Embryonic facial prominence (tissue), 1 donor: Measurements from ENCODE around the gene NRL.

Experiments used
- DNase-seq: peaks from one replicate; pipeline ENCODE4 v3.0.0-alpha.2; 2016; ENCODE audit errors: extremely low spot score

The NRL gene

GRCh38 chr14:24114532-24115421, at the start of gene NRL, which contains the start of gene DCAF11:
Gene NRL, minus strand, starts transcription at chr14:24114949. Its CDS starts 32,101 bp downstream, at chr14:24082848.
Gene DCAF11, plus strand, starts transcription at chr14:24114777. Its CDS starts 818 bp downstream, at chr14:24115595.
- peak; percentile 99 for DNase-seq

- no peak for DNase-seq
Measured at GRCh38 chr14:24162093-24162492, 47.3 kb upstream of the NRL start.

- DNase-seq, result peak; percentile 89
Measured at GRCh38 chr14:24160850-24161804, 46.4 kb upstream of the NRL start, which contains the start of gene IRF9. Gene IRF9, plus strand, starts transcription at chr14:24161265. Its CDS starts 880 bp downstream, at chr14:24162145.

DNA sequence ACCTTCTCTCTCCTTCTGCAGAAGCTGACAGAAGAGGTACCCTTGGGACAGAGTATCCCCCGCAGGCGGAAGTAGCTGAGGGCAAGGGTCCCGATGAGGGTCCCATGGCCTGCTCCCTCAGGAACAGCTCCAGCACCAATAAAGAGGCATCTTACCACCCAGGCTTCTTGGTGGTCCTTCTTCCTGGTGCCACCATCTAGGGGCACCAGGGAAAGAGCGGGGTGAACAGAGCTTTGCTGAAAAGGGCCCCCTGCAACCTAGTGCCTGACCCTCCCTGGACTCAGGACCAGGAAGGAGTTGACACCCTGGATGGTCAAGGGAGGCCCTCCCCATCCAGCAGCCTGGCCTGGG, 45.7 kb upstream of the NRL start:
- no peak for DNase-seq

DNA sequence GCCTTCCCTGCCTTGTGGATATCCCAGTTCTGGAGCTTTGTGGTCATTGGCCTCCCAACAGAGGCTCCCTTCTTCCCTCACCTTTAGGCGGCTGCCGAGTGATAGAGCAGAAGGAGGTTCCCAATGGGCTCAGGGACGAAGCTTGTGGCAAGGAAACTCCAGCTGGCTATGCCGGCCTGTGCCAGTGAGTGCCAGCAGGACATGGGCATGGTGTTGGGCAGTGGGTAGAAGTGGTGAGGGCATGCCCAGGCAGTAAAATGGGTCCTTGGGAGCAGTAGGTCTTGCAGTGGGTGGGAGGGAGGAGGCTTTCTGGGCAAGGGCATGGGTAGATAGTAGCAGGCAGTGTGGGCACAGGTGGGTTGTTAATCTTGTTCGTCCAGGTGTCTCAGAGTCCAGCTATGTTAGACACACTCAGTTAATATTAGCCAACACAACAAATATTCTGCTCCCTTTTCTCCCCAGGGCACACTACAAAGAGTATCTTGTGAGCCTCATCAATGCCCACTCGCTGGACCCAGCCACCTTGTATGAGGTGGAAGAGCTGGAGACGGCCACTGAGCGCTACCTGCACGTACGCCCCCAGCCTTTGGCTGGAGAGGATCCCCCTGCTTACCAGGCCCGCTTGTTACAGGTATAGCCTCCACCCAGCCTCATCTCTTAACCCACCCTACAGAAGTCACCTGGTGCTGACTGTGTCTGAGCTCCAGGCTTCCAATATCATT, 45.2 kb upstream of the NRL start:
- no peak for DNase-seq

DNA sequence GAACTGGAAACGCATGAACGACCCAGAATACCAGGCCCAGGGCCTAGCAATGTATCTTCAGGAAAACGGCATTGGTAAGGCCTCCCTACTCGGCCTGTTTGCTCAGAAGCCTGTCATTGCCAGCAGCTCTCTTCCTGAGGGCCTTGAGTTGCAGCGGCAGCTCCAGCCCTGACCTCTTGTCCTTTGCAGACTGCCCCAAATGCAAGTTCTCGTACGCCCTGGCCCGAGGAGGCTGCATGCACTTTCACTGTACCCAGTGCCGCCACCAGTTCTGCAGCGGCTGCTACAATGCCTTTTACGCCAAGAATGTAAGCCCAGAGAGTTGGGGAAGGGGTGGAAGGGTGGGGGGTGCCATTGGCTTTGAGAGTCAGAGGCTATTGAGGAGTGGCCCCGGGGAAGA, 42.6 kb upstream of the NRL start:
- DNase-seq, result no peak

DNA sequence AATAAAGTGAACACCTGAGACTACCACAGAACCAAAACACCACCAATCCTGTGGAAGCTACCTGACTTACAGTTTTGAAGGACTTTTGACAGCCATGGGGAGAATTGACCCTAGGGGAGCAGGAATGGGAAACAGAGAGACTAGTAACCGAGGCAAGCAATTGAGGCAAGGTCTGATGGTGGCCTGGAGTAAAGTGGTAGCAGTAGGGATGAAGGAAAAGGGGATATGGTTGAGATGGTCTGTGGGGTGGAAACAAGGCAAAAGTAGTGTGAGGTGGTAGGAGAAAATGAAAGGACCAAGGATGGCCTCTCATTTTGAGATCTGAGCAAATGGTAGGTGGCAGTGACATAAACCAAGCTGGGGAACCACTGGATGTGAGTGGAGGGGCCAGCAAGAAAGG, 42.1 kb upstream of the NRL start:
- no peak for DNase-seq

DNA sequence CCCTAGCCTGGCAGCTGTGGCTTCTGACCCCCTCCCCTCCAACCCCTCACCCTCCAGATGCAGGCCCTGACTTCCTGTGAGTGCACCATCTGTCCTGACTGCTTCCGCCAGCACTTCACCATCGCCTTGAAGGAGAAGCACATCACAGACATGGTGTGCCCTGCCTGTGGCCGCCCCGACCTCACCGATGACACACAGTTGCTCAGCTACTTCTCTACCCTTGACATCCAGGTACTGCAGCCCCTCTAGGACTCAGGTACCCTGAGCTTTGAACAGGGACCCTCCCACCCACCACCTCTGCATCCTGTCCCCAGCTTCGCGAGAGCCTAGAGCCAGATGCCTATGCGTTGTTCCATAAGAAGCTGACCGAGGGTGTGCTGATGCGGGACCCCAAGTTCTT, 40.4 kb upstream of the NRL start:
- DNase-seq, result no peak

- no peak for DNase-seq
Measured at GRCh38 chr14:24151404-24152080, 36.8 kb upstream of the NRL start.

- DNase-seq, result no peak
Measured at GRCh38 chr14:24150993-24151392, 36.2 kb upstream of the NRL start.

DNA sequence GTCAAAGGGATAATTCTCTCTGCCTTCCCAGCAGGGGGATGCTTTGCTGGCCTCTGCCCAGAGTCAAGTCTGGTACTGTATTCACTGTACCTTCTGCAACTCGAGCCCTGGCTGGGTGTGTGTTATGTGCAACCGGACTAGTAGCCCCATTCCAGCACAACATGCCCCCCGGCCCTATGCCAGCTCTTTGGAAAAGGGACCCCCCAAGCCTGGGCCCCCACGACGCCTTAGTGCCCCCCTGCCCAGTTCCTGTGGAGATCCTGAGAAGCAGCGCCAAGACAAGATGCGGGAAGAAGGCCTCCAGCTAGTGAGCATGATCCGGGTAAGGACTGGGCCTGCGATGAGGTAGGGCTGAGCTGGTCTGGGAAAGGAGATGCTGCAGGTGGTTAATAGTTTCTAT, 35.8 kb upstream of the NRL start:
- DNase-seq, result no peak

DNA sequence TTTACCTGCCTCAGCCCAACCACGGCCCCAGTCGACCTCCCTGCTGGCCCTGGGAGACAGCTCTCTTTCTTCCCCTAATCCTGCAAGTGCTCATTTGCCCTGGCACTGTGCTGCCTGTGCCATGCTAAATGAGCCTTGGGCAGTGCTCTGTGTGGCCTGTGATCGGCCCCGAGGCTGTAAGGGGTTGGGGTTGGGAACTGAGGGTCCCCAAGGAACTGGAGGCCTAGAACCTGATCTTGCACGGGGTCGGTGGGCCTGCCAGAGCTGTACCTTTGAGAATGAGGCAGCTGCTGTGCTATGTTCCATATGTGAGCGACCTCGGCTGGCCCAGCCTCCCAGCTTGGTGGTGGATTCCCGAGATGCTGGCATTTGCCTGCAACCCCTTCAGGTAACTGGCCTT, 35.3 kb upstream of the NRL start:
- DNase-seq, result no peak

DNA sequence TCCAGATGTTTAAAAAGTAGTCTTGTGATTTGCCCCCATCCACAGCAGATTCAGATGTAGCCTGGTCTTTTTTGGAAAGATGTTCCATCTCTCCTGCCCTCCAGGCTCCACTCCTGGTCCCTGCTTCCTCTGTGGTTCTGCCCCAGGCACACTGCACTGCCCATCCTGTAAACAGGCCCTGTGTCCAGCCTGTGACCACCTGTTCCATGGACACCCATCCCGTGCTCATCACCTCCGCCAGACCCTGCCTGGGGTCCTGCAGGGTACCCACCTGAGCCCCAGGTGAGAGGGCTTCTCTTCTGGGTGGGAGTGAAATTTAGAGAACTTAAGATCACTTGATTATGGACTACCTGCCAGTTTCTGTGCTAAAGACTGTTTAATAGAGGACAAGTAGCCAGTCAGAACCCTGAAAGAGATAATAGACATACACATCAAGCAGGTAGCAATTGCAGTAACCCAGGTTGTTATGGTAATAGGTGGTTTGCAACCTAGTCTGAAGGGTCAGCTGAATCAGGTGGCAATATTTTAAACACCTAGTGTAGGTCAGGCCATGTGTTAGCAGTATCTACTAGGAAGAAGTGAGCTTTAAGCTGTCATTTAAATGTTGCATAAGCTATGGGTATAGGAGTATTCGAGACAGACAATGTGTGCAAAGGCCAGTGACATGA, 34.7 kb upstream of the NRL start:
- no peak for DNase-seq

GRCh38 chr14:24147761-24148428, 33.1 kb upstream of the NRL start:
- DNase-seq, result no peak

GRCh38 chr14:24146978-24147760, 32.4 kb upstream of the NRL start, which contains the start of gene RNF31:
Gene RNF31, plus strand, starts transcription at chr14:24147498. Its CDS starts 201 bp downstream, at chr14:24147699.
- peak; percentile 94 for DNase-seq

- peak; percentile 82 for DNase-seq
Measured at GRCh38 chr14:24146453-24146977, 31.8 kb upstream of the NRL start, which contains the start of gene PSME2. Gene PSME2, minus strand, starts transcription at chr14:24146610. Its CDS starts 29 bp downstream, at chr14:24146581.

DNA sequence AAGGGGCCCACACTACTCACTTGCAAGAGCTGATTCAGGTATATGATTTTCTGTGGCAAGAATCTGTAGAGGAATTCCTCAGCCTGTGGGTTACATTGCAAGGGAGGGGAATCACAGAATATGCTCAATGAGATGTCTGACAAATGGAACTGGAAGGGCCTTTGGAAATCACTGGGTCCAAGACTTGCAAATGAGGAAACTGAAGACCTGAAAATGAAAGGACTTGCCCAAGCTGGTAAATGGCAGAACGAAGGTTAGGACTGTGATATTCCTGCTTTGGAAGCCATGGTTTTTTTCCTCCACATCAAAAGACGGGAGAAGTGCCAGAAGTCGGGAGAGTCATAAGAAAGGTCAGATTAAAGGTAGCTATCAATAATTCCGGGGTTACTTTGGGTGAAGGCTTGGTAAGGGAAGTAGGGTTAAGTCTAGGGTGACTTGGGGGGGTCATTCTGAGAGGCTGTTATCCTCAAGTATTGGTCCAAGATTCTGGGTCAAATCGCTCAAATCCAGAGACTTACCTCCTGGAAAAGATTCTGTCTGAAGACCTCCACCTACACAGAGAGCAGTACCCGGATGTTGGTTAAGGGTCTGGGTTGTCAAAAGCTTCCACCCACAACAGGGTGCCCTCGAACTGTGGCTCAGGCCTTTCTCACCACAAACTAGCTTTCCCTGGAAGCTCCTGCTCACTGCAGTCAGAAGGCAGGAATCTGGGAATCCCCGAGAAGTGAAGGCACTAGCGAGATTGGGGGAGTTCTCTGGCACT, 31.1 kb upstream of the NRL start:
- no peak for DNase-seq

GRCh38 chr14:24145219-24145618, 30.5 kb upstream of the NRL start:
- no peak for DNase-seq
